Testis (tissue), 2 donors: ENCODE measurements around the gene PCDHB10.

Source experiments
- POLR2A ChIP-seq: fragments of 450-650 bp; IDR thresholded peaks from one replicate; pipeline ENCODE4 v1.6.1; 2017; ENCODE audit warnings: antibody characterized with exemption, mild to moderate bottlenecking, moderate library complexity
- TF ChIP-seq, protein P1 (sequence below), 3 experiments: fragments of 450-650 bp in 2 of 3; fragments of 200-600 bp in 1 of 3; sonication (generic) in 1 of 3; IDR thresholded peaks; one replicate each; pipeline ENCODE4 v1.5.1; 2016 to 2019; ENCODE audit warnings: antibody characterized with exemption in 3 of 3, mild to moderate bottlenecking in 2 of 3, moderate library complexity in 1 of 3

DNA sequence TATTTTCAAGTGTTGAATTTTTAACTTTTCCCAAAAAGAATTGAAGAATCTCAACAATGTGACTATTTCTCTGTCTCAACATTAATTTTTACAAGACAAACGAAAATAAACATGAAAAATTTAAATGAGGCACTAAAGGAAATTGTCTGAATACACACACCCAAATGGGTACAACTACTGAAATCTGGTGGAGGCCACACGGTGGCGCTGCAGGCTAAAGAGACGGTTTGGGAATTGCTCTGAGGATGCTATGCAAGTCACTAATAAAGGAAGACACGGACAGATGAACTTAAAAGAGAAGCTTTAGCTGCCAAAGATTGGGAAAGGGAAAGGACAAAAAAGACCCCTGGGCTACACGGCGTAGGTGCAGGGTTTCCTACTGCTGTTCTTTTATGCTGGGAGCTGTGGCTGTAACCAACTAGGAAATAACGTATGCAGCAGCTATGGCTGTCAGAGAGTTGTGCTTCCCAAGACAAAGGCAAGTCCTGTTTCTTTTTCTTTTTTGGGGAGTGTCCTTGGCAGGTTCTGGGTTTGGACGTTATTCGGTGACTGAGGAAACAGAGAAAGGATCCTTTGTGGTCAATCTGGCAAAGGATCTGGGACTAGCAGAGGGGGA is at the start of gene PCDHB10:
- no peak for TF ChIP-seq POLR2A
- TF ChIP-seq, protein P1, sequence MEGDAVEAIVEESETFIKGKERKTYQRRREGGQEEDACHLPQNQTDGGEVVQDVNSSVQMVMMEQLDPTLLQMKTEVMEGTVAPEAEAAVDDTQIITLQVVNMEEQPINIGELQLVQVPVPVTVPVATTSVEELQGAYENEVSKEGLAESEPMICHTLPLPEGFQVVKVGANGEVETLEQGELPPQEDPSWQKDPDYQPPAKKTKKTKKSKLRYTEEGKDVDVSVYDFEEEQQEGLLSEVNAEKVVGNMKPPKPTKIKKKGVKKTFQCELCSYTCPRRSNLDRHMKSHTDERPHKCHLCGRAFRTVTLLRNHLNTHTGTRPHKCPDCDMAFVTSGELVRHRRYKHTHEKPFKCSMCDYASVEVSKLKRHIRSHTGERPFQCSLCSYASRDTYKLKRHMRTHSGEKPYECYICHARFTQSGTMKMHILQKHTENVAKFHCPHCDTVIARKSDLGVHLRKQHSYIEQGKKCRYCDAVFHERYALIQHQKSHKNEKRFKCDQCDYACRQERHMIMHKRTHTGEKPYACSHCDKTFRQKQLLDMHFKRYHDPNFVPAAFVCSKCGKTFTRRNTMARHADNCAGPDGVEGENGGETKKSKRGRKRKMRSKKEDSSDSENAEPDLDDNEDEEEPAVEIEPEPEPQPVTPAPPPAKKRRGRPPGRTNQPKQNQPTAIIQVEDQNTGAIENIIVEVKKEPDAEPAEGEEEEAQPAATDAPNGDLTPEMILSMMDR (IDR thresholded peaks at IDR 0.05): peak; percentile 37 to 68 (median 68)
